GM21619 (cell line): ENCODE measurements around the gene STMN3.

ENCODE experiments used
- ATAC-seq: cut with Tn5 transposase; IDR thresholded peaks from one replicate; pipeline ENCODE4 v1.9.1; 2021; ENCODE audit not compliant: unreplicated experiment

STMN3 gene

GRCh38 chr20:63591147-63591533 lies 62.1 kb downstream of the STMN3 start:
- ATAC-seq, result no peak

- ATAC-seq, result no peak
These were observed 62.7 kb downstream of the STMN3 start for GRCh38 chr20:63590218-63591146.
